Duodenal mucosa (tissue), 2 donors: ENCODE data around the gene NUTM1.

Source experiments
- H3K27ac ChIP-seq: one replicate; pipeline ENCODE4 v1.7.0; 2013; ENCODE audit warnings: low read depth, low read length
- H3K27me3 ChIP-seq, 2 donors: one replicate each; pipeline ENCODE4 v1.7.0; 2013; ENCODE audit warnings: low read length in 2 of 2, control low read depth in 1 of 2; ENCODE audit not compliant: insufficient read depth in 2 of 2, control insufficient read depth in 1 of 2
- H3K36me3 ChIP-seq, 2 donors: one replicate each; pipeline ENCODE4 v1.7.0; 2013; ENCODE audit warnings: low read length in 2 of 2, control low read depth in 1 of 2; ENCODE audit not compliant: insufficient read depth in 2 of 2, control insufficient read depth in 1 of 2
- H3K4me1 ChIP-seq, 2 donors: one replicate each; pipeline ENCODE4 v1.7.0; 2013; ENCODE audit warnings: low read length in 2 of 2, control low read depth in 1 of 2; ENCODE audit not compliant: insufficient read depth in 2 of 2, control insufficient read depth in 1 of 2
- H3K4me3 ChIP-seq, 2 donors: one replicate each; pipeline ENCODE4 v1.7.0; 2013; ENCODE audit warnings: low read length in 2 of 2, low read depth in 1 of 2
- H3K9ac ChIP-seq, 2 donors: one replicate each; pipeline ENCODE4 v1.7.0; 2013; ENCODE audit warnings: low read length in 2 of 2, low read depth in 1 of 2
- H3K9me3 ChIP-seq, 2 donors: one replicate each; pipeline ENCODE4 v1.7.0; 2013; ENCODE audit warnings: low read length in 2 of 2, control low read depth in 1 of 2; ENCODE audit not compliant: control insufficient read depth in 1 of 2

NUTM1 gene

GRCh38 chr15:34324933-34325332, 18.2 kb upstream of the NUTM1 start:
- Histone ChIP-seq H3K9ac (no peak overlapping the region), H3K27ac (no peak overlapping the region), H3K9me3 (no peaks in the 10 kb centered on the region), H3K36me3 (no peaks in the 10 kb centered on the region), H3K4me1 (no peaks in the 10 kb centered on the region), H3K4me3 (no peak overlapping the region), H3K27me3 (no peaks in the 10 kb centered on the region)

GRCh38 chr15:34325368-34325767, 17.7 kb upstream of the NUTM1 start:
- Histone ChIP-seq H3K27ac (no peak overlapping the region), H3K27me3 (no peaks in the 10 kb centered on the region), H3K4me3 (no peak overlapping the region), H3K36me3 (no peaks in the 10 kb centered on the region), H3K9me3 (no peaks in the 10 kb centered on the region), H3K9ac (no peak overlapping the region), H3K4me1 (no peaks in the 10 kb centered on the region)

- H3K27me3 ChIP-seq, result no peaks in the 10 kb centered on the region
- no peak overlapping the region for H3K9ac ChIP-seq
- no peaks in the 10 kb centered on the region for H3K36me3 ChIP-seq
- H3K4me3 ChIP-seq, result no peak overlapping the region
- H3K27ac ChIP-seq, result peak overlapping the region; percentile 13
- H3K4me1 ChIP-seq, result no peaks in the 10 kb centered on the region
- H3K9me3 ChIP-seq, result no peaks in the 10 kb centered on the region
These were observed 15.2 kb upstream of the NUTM1 start for GRCh38 chr15:34327906-34328305.

- H3K9me3 ChIP-seq, result no peaks in the 10 kb centered on the region
- H3K4me3 ChIP-seq, result no peak overlapping the region
- H3K36me3 ChIP-seq, result no peaks in the 10 kb centered on the region
- no peak overlapping the region for H3K27ac ChIP-seq
- H3K9ac ChIP-seq, result no peak overlapping the region
- no peaks in the 10 kb centered on the region for H3K4me1 ChIP-seq
- no peaks in the 10 kb centered on the region for H3K27me3 ChIP-seq
These were observed 14.1 kb upstream of the NUTM1 start for GRCh38 chr15:34329006-34329405.

- Histone ChIP-seq H3K9me3 (no peaks in the 10 kb centered on the region), H3K36me3 (no peaks in the 10 kb centered on the region), H3K9ac (no peak overlapping the region), H3K4me1 (peaks cover 5% of the 10 kb centered on the region in 2 donors), H3K27ac (no peak overlapping the region), H3K27me3 (no peaks in the 10 kb centered on the region), H3K4me3 (no peak overlapping the region)
These were observed 12.8 kb upstream of the NUTM1 start for GRCh38 chr15:34330279-34330678.

- Histone ChIP-seq H3K4me1 (peaks cover 7 to 10% of the 10 kb centered on the region in 2 donors), H3K27ac (no peak overlapping the region)
These were observed 11.3 kb upstream of the NUTM1 start for GRCh38 chr15:34331809-34332208.

GRCh38 chr15:34332553-34333120, 10.5 kb upstream of the NUTM1 start:
- Histone ChIP-seq H3K4me1 (peaks cover 10 to 11% of the 10 kb centered on the region in 2 donors), H3K27ac (no peak overlapping the region), H3K9ac (no peak overlapping the region), H3K9me3 (no peaks in the 10 kb centered on the region), H3K27me3 (no peaks in the 10 kb centered on the region), H3K36me3 (no peaks in the 10 kb centered on the region), H3K4me3 (no peak overlapping the region)

More at GRCh38 chr15:34331809-34332208, 11.3 kb upstream of the NUTM1 start:
- no peaks in the 10 kb centered on the region for H3K9me3 ChIP-seq
- no peak overlapping the region for H3K4me3 ChIP-seq
- no peaks in the 10 kb centered on the region for H3K36me3 ChIP-seq
- H3K27me3 ChIP-seq, result no peaks in the 10 kb centered on the region
- H3K9ac ChIP-seq, result no peak overlapping the region

GRCh38 chr15:34334672-34335071, 8.4 kb upstream of the NUTM1 start:
- Histone ChIP-seq H3K9me3 (no peaks in the 10 kb centered on the region), H3K4me1 (peaks cover 10 to 16% of the 10 kb centered on the region in 2 donors), H3K9ac (peak overlapping the region in 1 of 2 donors; percentile 15), H3K27me3 (no peaks in the 10 kb centered on the region), H3K4me3 (peak overlapping the region; percentile 64 to 96), H3K36me3 (no peaks in the 10 kb centered on the region), H3K27ac (no peak overlapping the region)

GRCh38 chr15:34335176-34336032, 7.7 kb upstream of the NUTM1 start:
- Histone ChIP-seq H3K27ac (peak overlapping the region; percentile 45), H3K4me1 (peaks cover 10 to 16% of the 10 kb centered on the region in 2 donors), H3K9me3 (no peaks in the 10 kb centered on the region), H3K9ac (peak overlapping the region; percentile 15 to 46), H3K27me3 (no peaks in the 10 kb centered on the region), H3K36me3 (no peaks in the 10 kb centered on the region), H3K4me3 (peak overlapping the region; percentile 64 to 96)

- peak overlapping the region; percentile 78 to 88 for H3K9ac ChIP-seq
- peaks cover 14 to 18% of the 10 kb centered on the region in 2 donors for H3K4me1 ChIP-seq
- no peaks in the 10 kb centered on the region for H3K9me3 ChIP-seq
- peak overlapping the region; percentile 88 to 96 for H3K4me3 ChIP-seq
- H3K36me3 ChIP-seq, result no peaks in the 10 kb centered on the region
- H3K27me3 ChIP-seq, result no peaks in the 10 kb centered on the region
- peak overlapping the region; percentile 22 for H3K27ac ChIP-seq
These were observed 6.7 kb upstream of the NUTM1 start for GRCh38 chr15:34336231-34336990.
